CD4-positive, alpha-beta T cell treated with Interleukin-4 for 1 hour (primary cell): Measurements from ENCODE around the gene CFAP57.

Experiments used
- DNase-seq, 2 donors: peaks; one replicate each; pipeline ENCODE4 v3.0.0-alpha.2; 2020 to 2022

The CFAP57 gene

DNA sequence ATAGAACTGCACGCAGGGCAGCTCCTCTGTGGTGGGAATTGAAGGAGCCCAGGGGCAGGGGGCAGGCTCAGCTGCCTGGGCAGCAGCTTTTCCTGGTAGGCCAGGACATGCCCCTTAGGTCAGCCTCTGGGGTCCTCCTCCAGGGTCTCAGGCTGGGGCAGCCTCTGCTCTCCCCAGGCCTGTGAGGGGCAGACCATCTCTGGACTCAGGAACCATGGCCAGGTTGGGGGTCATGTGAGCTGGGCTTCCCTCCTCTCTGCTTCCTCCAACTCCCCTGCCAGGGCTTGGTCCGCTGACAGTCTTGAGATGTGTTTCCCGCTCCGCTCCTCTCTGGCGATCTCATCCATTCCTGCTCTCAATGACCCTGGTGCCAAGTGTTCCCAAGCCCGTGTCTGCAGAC, 107.5 kb downstream of the CFAP57 start:
- no peak for DNase-seq

DNA sequence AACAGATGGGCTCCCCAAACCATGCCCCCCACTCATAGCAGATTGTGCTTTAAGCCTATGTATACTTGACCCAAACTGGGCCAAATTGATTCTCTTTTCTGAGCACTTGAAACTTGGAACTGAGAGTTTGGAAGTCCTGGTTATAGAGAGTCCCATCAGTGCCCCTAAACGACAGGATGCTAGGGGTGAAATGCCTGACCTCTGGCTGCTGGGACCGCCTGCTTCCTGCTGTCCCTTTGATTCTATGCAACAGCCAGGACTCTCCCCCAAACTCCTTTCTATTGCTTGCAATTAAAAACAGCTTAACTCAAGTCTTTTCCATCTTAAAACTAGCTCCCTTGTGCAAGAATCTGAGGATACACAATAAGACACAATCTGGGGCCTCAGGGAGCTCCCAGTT, 108.6 kb downstream of the CFAP57 start:
- DNase-seq = no peak

DNA sequence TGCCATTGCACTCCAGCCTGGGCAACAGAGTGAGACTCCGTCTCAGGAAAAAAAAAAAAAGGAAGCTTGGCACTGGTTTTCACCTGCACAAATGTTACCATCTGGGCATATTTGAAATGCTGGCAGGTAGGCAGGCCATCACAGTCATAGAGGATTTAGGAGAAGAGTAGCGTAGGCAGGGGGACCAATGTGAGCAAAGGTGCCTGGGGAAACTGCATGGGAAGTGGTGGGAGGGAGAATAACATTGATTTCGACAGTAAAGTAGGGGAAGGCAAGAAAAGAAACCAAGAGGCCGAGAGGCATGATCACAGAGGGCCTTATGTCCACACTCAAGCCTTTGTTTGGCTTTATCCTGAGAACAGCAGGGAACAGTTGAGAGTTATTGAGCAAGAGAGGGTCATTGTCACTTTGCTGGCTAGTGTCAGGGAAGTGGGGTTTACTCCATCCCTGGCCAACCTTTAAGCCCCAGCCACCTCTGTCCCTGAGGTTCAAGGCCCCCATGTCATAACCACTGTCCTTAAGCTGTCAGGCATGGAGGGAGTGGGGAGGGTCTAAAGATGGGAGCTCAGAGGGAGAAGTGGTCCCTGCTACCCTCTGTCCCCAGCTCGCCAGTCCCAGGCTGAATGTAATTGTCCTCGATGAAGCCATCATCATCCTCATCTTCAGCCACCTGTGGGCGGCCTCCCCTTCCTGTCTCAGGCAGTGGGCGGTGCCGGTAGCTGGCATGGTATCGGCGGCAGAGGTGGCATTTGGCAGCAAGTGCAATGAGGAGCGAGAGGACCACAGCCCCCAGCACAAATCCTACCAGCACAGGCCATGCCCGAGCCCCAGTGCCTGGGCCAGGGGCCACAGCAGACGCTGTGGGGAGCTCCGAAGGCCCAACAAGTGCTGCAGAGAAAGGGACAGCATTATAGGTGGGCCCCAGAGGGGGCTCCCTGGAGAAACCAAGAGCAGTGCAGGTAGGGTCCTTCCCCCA, 110.4 kb downstream of the CFAP57 start:
- no peak for DNase-seq

DNA sequence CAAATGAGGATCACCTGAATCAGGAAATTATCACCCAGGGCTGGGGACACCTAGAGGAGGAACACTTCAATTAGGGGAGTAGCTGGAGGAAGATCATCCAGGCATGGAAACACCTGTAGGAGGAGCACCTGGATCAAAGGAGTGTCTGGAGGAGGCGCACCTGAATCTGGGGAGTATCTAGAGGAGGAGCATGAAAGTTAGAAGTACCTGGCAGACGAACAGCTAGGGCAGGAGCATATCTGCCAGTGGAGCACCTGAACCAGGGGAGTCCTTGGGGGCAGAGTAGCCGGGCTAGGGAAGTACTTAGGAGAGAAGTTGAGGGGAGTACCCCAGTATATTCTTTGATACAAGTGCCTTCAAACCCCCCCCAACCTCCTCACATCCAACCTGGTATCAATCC, 111.9 kb downstream of the CFAP57 start:
- no peak for DNase-seq

DNA sequence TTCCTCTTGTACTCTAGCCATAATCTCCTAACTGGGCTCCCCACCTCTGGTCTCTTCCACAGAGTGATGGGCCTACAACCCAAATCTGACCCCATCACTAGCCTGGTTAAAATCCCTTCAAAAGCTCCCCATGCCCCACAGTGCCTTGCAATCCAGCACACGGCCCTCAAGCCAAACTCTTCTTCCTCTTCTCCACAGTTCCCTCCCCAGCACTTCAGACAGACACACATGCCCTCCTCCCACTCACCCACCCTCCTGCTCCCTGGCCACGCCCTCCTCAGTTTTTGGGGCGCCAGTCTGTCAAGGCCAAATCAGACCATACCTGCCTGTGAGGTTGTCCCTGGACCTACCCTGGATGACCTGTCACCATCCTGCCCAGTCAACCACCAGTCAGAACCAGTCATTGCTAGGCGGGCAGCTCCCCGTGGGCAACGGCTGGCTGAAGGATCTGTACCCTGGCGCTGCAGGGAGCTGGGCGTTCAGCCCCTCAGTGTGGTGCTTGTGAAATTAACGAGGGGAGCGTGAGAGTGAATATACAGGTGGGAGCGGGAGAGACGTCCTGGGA, 112.5 kb downstream of the CFAP57 start:
- DNase-seq = no peak

DNA sequence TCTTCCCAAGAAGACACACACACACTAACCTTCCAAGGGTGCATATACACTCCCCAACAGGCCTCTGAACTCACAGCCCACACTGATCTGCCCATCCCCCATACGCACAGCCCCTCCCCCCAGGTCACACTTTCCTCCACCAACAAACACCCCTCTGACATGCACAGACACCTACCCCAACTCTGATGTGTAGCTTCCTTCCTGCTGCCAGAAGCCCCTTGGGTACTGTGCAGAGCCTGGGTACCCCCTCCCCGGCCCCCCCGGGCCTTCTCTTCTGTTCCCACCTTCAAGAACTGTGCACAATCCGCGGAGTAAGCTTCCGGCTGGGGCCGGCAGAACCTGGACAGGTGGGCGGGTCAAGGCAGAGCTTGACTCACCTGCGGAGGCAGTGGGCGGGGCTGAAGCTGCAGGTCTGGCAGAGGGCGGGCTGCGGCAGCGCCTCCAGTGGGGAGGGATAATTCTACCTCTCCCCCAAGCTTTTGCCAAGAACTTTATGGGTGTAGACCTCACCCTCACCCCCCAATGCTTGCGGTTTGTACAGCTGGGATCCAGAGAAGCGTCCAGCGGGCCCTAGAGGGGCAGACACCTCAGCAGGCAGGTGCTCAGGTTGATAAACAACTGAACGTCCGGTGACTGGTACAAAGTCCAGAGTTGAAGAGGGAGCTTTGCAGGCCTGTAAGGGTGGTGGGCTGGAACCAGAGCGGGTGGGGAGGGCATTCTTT, 113.3 kb downstream of the CFAP57 start, which contains the start of gene C1orf210:
Gene C1orf210 (minus strand): TSS at position 313 of the 722 bp plus-strand sequence. CDS start 2,311 bp downstream, outside the sequence.
- DNase-seq = no peak

GRCh38 chr1:43286115-43286514, 114.0 kb downstream of the CFAP57 start:
- no peak for DNase-seq

DNA sequence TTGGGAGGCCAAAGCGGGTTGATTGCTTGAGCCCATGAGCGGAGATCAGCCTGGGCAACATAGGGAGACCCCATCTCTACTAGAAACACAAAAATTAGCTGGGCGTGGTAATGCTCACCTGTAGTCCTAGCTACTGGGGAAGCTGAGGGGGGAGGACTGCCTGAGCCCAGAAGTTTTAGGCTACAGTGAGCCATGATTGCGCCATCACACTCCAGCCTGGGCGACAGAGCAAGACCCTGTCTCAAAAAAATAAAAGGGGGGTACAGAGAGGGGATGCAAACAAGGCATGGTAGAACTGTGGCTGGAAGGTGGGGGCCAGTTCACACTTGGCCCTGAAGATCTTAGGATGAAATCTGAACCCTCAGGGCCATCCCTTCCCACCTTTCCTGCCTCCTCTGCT, 114.4 kb downstream of the CFAP57 start:
- DNase-seq = no peak

- no peak for DNase-seq
These were observed 116.1 kb downstream of the CFAP57 start for GRCh38 chr1:43288058-43288784.

DNA sequence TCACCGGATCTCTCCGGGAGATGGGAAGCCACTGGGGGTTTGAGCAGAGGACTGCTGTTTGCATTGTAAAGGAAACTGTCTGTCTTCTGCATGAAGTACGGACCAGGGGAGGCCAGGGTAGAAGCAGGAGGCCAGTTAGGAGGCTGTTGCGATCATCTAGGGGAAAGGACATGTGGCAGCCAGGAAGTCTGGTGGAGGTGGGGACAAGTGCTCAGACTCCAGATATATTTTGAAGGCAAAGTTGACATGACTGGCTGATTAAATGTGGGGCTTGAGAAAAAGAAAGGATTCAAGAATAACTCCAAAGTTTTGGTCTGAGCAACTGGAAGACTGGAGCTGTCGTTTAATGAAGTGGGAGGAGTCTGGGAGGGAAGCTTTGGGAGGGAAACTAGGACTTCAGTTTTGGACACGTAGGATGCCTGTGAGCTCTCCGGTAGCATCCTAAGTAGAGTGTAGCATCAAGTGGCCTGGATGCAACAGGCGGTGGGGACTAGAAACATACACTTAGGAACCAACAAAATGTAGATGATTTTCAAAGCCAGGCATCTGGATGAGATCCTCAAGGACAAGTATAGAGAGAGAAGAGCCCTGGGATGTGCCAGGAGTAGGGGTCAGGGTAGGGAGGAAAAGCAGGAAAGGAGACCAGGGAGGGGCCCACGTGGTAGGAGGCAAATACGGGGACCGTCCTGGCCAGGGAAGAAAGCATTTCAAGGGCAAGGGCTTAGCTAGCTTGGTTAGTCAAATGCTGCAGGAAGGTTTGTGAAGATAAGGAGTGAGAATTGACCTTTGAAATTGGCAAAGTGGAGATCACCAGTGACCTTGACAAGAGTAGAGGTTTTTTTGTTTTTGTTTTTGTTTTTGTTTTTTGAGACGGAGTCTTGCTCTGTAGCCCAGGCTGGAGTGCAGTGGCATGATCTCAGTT, 116.9 kb downstream of the CFAP57 start:
- no peak for DNase-seq

DNA sequence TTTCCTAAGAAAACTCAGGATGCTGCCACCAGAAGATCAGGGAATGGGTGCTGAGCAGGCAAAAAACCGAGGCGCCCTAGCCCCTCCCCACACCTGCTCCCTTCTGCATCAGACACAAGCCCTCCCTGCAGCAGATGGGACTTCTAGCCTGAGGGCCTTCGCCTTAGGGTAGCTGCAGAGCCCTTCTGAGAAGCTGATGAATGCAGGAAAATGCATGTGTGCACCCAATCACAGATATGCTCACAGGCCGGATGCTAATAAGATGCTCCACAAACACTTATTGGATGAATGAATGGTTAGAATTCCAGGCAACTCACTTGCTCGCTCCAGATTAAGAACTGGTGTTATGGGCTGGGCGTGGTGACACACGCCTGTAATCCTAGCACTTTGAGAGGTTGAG, 120.1 kb downstream of the CFAP57 start:
- no peak for DNase-seq

DNA sequence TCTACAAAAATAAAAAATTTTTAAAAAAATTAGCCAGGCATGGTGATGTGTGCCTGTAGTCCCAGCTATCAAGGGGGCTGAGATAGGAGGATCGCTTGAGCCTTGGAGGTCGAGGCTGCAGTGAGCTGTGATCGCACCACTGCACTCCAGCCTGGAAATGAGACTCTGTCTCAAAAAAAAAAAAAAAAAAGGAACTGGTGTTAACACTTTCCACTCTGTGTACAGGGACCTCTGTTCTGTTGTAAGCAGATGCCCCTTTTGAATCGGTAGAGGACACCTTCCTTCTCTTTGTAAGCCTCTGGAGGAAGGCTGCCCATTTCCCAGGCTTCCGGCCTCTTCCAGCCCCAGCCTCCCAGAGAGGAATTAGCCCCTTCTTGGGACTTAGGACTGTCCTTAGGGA, 120.5 kb downstream of the CFAP57 start:
- no peak for DNase-seq

DNA sequence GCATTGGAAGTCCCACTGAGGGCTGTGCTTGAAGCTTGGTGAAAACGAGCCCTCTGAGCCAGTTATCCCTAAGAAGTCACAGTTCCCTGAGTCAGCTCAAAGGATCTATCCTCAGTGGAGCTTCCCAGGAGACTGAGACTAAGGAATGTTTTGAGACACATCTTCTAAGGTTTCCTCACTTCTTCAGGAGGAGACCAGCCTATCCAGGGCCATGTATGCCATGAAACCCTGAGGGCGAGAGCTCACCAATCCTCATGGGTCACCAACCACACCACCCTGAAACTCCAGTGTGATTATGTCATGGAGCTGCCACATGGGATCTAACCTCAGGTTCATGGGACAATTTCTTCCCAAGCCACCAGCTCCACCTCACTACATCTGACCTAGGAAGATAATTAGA, 121.0 kb downstream of the CFAP57 start:
- DNase-seq = no peak

GRCh38 chr1:43293896-43294760, 122.0 kb downstream of the CFAP57 start:
- no peak for DNase-seq

DNA sequence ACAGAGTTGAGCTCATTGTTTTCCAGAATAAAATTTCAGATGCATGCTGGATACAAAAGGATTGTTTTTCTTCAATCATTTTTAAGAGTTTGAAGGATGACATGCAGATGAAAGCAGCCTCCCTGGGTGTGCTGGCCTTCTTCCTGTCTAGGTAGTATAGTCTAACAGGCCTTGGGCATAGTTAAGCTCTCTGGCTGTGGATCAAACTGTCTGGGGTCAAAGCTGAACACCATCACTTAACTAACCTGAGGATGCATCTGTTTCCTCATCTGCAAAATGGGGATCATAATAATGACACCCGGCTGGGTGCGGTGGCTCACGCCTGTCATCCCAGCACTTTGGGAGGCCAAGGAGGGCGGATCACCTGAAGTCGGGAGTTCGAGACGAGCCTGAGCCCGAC, 122.6 kb downstream of the CFAP57 start:
- no peak for DNase-seq

GRCh38 chr1:43296207-43296606, 124.1 kb downstream of the CFAP57 start:
- no peak for DNase-seq

GRCh38 chr1:43298055-43298454, 125.9 kb downstream of the CFAP57 start:
- DNase-seq = no peak

- no peak for DNase-seq
These were observed 127.0 kb downstream of the CFAP57 start for GRCh38 chr1:43299101-43299500.

DNA sequence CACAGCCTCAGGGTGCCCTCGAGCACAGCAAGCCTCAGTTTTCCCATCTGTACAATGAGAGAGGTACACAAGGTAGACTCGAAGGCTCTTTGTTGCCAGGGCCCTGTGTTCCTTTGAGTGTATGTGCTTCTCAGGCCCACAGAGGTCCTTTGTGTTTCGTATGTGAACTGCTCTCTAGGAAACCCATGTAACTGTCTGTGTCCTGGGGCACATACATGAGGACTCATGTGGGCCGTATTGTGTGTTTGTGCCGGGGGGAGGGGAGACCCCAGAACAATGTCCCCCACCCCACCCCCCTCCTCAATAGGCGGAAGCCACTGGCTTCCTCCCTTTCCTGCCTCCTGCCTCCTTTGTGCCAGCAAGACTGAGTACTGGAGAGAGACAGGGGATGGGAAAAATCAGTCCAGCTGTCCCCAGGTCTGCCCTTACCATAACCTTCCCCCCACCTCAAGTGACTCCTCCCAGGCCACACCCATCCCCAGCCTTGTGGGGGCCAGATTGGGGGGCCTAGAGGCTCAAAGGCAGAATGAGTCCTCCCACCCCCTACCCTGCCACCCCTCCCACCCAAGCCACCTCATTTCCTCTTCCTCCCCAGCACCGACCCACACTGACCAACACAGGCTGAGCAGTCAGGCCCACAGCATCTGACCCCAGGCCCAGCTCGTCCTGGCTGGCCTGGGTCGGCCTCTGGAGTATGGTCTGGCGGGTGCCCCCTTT, 128.4 kb downstream of the CFAP57 start, which contains the start of gene TIE1:
Gene TIE1 (plus strand): TSS at position 605 of the 717 bp plus-strand sequence. CDS start 90 bp downstream, at position 695.
- DNase-seq = no peak

GRCh38 chr1:43302201-43302600, 130.1 kb downstream of the CFAP57 start:
- DNase-seq = no peak
